Measurements from ENCODE around the gene GSX2. TPM values are rescaled to one million over a fixed set of nuclear protein-coding genes. Genes with fewer than 3 reads are reported as not detected.

The GSX2 gene
- total RNA-seq, 2 experiments from 2014 or later, result not detected

DNA sequence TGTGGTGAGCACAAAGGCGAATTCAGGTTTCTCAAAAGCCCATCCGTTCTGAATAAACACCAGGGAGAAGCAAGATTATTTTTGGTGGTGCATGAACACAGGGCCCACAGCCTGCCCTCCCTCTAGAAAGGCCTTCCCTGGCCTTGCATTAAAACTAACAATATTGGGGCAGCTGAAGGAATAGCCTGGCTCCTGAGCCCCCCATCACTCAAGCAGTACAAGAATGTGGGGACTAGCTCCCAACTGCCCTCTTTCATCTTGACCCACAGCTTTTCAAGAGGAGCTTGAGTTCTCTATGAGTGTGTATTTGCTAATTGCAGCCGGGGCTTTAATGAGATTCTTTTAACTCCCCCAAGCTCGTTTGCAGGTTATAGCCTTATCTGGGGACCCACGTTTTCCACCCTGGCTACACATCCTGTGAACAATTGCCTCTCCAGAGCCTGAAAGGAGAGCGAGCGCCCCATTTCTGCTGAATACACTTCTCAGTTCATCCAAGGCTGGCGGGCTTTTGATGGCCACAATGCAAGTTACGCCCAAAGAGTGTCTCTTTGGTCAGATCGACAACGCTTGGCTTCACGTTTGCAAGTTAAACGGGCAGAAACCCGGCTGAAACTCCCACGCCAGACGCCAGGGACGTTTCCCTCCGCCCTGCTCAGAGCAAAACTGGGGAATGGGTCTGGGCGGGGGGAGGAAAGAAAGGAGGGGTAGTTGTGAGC, 4.7 kb upstream of the GSX2 start:
- H3K36me3 Mint-ChIP-seq (ENCODE audit: low read depth), result no peaks in the 10 kb centered on the region
- H3K27ac Mint-ChIP-seq, result no peak overlapping the region
- H3K4me1 Mint-ChIP-seq, result peaks cover 48% of the 10 kb centered on the region
- no peaks in the 10 kb centered on the region for H3K9me3 Mint-ChIP-seq (ENCODE audit: low read depth)
- H3K4me3 Mint-ChIP-seq, result no peak overlapping the region
- no peak for DNase-seq
- intact Hi-C loops (cut with DNase I, micrococcal nuclease), result loop anchor here in 1 of 2 experiments (10.0 kb wide), 1 partner anchor 170 kb away; no protein-coding TSS in a partner anchor
- POLR2A ChIA-PET, result no interaction called here
- peaks cover 80% of the 10 kb centered on the region for H3K27me3 Mint-ChIP-seq
- CTCF ChIA-PET, result interaction anchor here (1.5 to 2.7 kb wide), 2 partner anchors 29 to 165 kb away, joined by 3 to 10 read pairs; no protein-coding TSS in a partner anchor
- no peak for ATAC-seq

DNA sequence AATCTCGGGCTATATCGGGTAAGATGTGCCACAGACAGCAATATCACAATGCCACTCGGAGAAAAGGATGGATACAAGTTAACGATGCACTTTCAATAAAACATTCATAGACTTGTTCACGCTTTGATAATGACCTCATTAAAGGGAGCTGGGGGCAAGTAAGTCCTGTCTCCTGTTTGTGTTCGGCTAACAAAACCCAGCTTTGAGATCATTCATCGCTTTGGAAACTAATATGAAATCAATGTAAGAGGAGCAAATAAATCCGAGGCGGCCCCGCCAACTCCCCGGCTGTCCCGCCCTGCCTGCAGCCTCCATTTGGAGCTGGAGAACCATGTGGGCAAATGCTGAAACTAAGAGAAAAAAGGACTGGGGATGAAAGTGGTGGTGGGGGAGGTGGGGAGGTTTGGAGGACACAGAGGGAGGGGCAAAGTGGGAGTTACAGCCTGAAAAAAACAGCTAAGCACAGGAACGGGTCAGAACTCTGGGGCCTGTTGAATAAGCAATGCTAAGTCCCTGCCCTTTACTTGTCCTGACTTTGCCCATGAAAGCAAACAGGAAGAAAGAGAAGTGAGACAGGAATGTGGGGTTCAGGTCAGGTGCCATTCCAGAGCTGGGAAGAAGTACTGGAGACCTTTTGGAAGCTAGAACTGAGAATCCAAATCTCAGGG, 3.5 kb upstream of the GSX2 start:
- DNase-seq (no peak), ATAC-seq (no peak)
- H3K27me3 Mint-ChIP-seq, result peaks cover 79% of the 10 kb centered on the region
- no peak overlapping the region for H3K4me3 Mint-ChIP-seq
- intact Hi-C loops (cut with DNase I, micrococcal nuclease), result loop anchor here in 1 of 2 experiments (10.0 kb wide), 1 partner anchor 172 kb away; no protein-coding TSS in a partner anchor
- no peaks in the 10 kb centered on the region for H3K9me3 Mint-ChIP-seq (ENCODE audit: low read depth)
- ChIA-PET POLR2A (no interaction called here), CTCF (interaction anchor here (0.7 to 1.5 kb wide), 3 partner anchors 11 to 454 kb away, joined by 3 read pairs; no protein-coding TSS in a partner anchor)
- no peak overlapping the region for H3K27ac Mint-ChIP-seq
- peaks cover 51% of the 10 kb centered on the region for H3K4me1 Mint-ChIP-seq
- no peaks in the 10 kb centered on the region for H3K36me3 Mint-ChIP-seq (ENCODE audit: low read depth)

DNA sequence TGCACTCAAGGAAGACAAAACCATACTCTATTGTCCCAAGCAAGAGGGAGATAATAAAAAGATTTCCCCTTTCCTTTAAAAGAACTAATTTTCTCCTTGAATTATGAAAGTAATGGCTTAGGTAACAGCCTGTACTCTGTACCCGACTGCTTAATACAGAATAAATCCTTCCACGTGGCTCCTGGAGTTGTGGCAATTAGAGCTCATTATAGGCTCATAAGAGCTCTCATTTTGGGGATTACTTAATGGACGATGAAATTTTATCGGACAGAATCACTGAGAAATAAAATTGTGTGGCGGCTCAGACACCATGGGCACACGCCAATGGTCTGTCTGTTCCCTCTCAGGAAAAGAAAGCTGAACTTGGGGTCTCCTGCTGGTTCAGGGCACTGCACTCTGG, 2.8 kb upstream of the GSX2 start:
- intact Hi-C loops (cut with DNase I, micrococcal nuclease), result loop anchor here in 1 of 2 experiments (10.0 kb wide), 1 partner anchor 172 kb away; no protein-coding TSS in a partner anchor
- POLR2A ChIA-PET, result no interaction called here
- H3K27ac Mint-ChIP-seq, result no peak overlapping the region
- H3K9me3 Mint-ChIP-seq (ENCODE audit: low read depth), result no peaks in the 10 kb centered on the region
- ATAC-seq (no peak), DNase-seq (no peak)
- no peak overlapping the region for H3K4me3 Mint-ChIP-seq
- H3K4me1 Mint-ChIP-seq, result peaks cover 49% of the 10 kb centered on the region
- no peaks in the 10 kb centered on the region for H3K36me3 Mint-ChIP-seq (ENCODE audit: low read depth)
- CTCF ChIA-PET, result interaction anchor here (1.0 to 1.5 kb wide), 2 partner anchors 11 to 30 kb away, joined by 3 read pairs; no protein-coding TSS in a partner anchor
- H3K27me3 Mint-ChIP-seq, result peaks cover 81% of the 10 kb centered on the region

GRCh38 chr4:54098375-54098774, 1.6 kb upstream of the GSX2 start:
- no peak overlapping the region for H3K27ac Mint-ChIP-seq
- peaks cover 84% of the 10 kb centered on the region for H3K27me3 Mint-ChIP-seq
- H3K4me1 Mint-ChIP-seq, result peaks cover 46% of the 10 kb centered on the region
- H3K36me3 Mint-ChIP-seq (ENCODE audit: low read depth), result no peaks in the 10 kb centered on the region
- ATAC-seq (no peak), DNase-seq (no peak)
- ChIA-PET POLR2A (interaction anchor here (0.6 kb wide), 1 partner anchor 181 kb away, joined by 3 read pairs; no protein-coding TSS in a partner anchor), CTCF (interaction anchor here (1.2 to 1.6 kb wide), 2 partner anchors 165 to 169 kb away, joined by 3 to 5 read pairs; no protein-coding TSS in a partner anchor)
- intact Hi-C loops (cut with DNase I, micrococcal nuclease), result loop anchor here in 1 of 2 experiments (10.0 kb wide), 1 partner anchor 174 kb away; no protein-coding TSS in a partner anchor
- H3K4me3 Mint-ChIP-seq, result peak overlapping the region; percentile 38
- no peaks in the 10 kb centered on the region for H3K9me3 Mint-ChIP-seq (ENCODE audit: low read depth)

GRCh38 chr4:54099287-54099747, 646 bp upstream of the GSX2 start:
- Mint-ChIP-seq H3K4me1 (peaks cover 44% of the 10 kb centered on the region), H3K9me3 (ENCODE audit: low read depth) (no peaks in the 10 kb centered on the region), H3K27ac (no peak overlapping the region), H3K27me3 (peaks cover 83% of the 10 kb centered on the region), H3K36me3 (ENCODE audit: low read depth) (no peaks in the 10 kb centered on the region), H3K4me3 (peak overlapping the region; percentile 38)
- DNase-seq (no peak), ATAC-seq (no peak)
- ChIA-PET POLR2A (interaction anchor here (0.6 kb wide), 1 partner anchor 182 kb away, joined by 3 read pairs; no protein-coding TSS in a partner anchor), CTCF (interaction anchor here (1.1 to 1.6 kb wide), 3 partner anchors 9 to 170 kb away, joined by 3 to 5 read pairs (median 4); no protein-coding TSS in a partner anchor)
- intact Hi-C loops (cut with DNase I, micrococcal nuclease), result loop anchor here in 1 of 2 experiments (10.0 kb wide), 1 partner anchor 175 kb away; no protein-coding TSS in a partner anchor

DNA sequence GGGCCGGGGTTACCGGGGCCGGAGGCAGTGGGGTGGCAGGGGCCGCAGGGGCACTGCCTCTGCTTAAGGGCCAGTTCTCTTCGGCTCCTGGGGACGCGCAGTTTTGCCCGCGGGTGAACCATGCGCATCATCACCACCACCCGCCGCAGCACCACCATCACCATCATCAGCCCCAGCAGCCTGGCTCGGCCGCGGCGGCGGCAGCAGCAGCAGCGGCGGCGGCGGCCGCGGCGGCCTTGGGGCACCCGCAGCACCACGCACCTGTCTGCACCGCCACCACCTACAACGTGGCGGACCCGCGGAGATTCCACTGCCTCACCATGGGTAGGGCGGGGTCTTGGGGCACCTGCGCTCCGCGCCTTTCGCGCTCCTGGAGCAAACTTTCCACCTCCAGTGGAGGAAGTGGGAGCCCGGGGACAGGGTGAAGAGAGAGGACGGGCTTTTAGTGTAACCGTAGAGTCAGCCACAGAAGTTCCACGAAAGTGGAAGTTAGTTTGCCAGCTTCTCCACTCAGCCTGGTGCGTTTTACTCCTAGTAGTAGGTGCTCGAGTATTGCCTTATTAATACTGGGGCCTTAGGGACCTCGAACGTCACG, 729 bp downstream of the GSX2 start:
- intact Hi-C loops (cut with DNase I, micrococcal nuclease), result loop anchor here in 1 of 2 experiments (1.0 kb wide), 1 partner anchor 8 kb away; no protein-coding TSS in a partner anchor

GRCh38 chr4:54101190-54102041, 1.5 kb downstream of the GSX2 start:
- H3K27ac Mint-ChIP-seq, result no peak overlapping the region
- H3K27me3 Mint-ChIP-seq, result peaks cover 80% of the 10 kb centered on the region
- no peaks in the 10 kb centered on the region for H3K36me3 Mint-ChIP-seq (ENCODE audit: low read depth)
- peak; percentile 18 for DNase-seq
- peak; percentile 8 for ATAC-seq
- intact Hi-C loops (cut with DNase I, micrococcal nuclease), result loop anchor here (1.0 kb wide), 2 partner anchors 9 to 128 kb away; partner anchors contain the start of gene PDGFRA (in 1 of the 2)
- peaks cover 45% of the 10 kb centered on the region for H3K4me1 Mint-ChIP-seq
- H3K4me3 Mint-ChIP-seq, result peak overlapping the region; percentile 32
- ChIA-PET POLR2A (no interaction called here), CTCF (no interaction called here)
- no peaks in the 10 kb centered on the region for H3K9me3 Mint-ChIP-seq (ENCODE audit: low read depth)

More for the DNA sequence above, 729 bp downstream of the GSX2 start:
- ATAC-seq (peak; percentile 33), DNase-seq (peak; percentile 34)
- Mint-ChIP-seq H3K4me1 (peaks cover 50% of the 10 kb centered on the region), H3K4me3 (peak overlapping the region; percentile 32), H3K36me3 (ENCODE audit: low read depth) (no peaks in the 10 kb centered on the region), H3K9me3 (ENCODE audit: low read depth) (no peaks in the 10 kb centered on the region), H3K27ac (no peak overlapping the region), H3K27me3 (peaks cover 82% of the 10 kb centered on the region)
- ChIA-PET CTCF (no interaction called here), POLR2A (no interaction called here)

GRCh38 chr4:54102531-54103106, 2.7 kb downstream of the GSX2 start:
- CTCF ChIA-PET, result interaction anchor here (1.2 to 1.4 kb wide), 2 partner anchors 130 to 132 kb away, joined by 3 read pairs; no protein-coding TSS in a partner anchor
- no peak overlapping the region for H3K27ac Mint-ChIP-seq
- H3K9me3 Mint-ChIP-seq (ENCODE audit: low read depth), result no peaks in the 10 kb centered on the region
- ATAC-seq, result no peak
- intact Hi-C loops (cut with DNase I, micrococcal nuclease), result loop anchor here (1.0 kb wide), 3 partner anchors 10 to 129 kb away; partner anchors contain the start of gene PDGFRA (in 1 of the 2)
- no peak for DNase-seq
- no peaks in the 10 kb centered on the region for H3K36me3 Mint-ChIP-seq (ENCODE audit: low read depth)
- POLR2A ChIA-PET, result no interaction called here
- peaks cover 43% of the 10 kb centered on the region for H3K4me1 Mint-ChIP-seq
- peaks cover 78% of the 10 kb centered on the region for H3K27me3 Mint-ChIP-seq
- no peak overlapping the region for H3K4me3 Mint-ChIP-seq

- Mint-ChIP-seq H3K27ac (peak overlapping the region; percentile 48), H3K4me3 (no peak overlapping the region), H3K9me3 (ENCODE audit: low read depth) (no peaks in the 10 kb centered on the region), H3K27me3 (peaks cover 77% of the 10 kb centered on the region), H3K36me3 (ENCODE audit: low read depth) (no peaks in the 10 kb centered on the region), H3K4me1 (peaks cover 47% of the 10 kb centered on the region)
- ATAC-seq (no peak), DNase-seq (no peak)
- ChIA-PET POLR2A (no interaction called here), CTCF (interaction anchor here (1.1 to 1.4 kb wide), 3 partner anchors 129 to 195 kb away, joined by 3 read pairs; no protein-coding TSS in a partner anchor)
- intact Hi-C loops (cut with DNase I, micrococcal nuclease), result loop anchor here in 1 of 2 experiments (1.0 kb wide), 1 partner anchor 128 kb away; no protein-coding TSS in a partner anchor
Measured at GRCh38 chr4:54103190-54103574, 3.2 kb downstream of the GSX2 start.

- H3K9me3 Mint-ChIP-seq (ENCODE audit: low read depth), result no peaks in the 10 kb centered on the region
- ChIA-PET POLR2A (no interaction called here), CTCF (no interaction called here)
- no peak for ATAC-seq
- no peaks in the 10 kb centered on the region for H3K36me3 Mint-ChIP-seq (ENCODE audit: low read depth)
- peaks cover 47% of the 10 kb centered on the region for H3K4me1 Mint-ChIP-seq
- H3K27me3 Mint-ChIP-seq, result peaks cover 77% of the 10 kb centered on the region
- intact Hi-C loops (cut with DNase I, micrococcal nuclease), result no loop called here
- no peak for DNase-seq
- no peak overlapping the region for H3K4me3 Mint-ChIP-seq
- no peak overlapping the region for H3K27ac Mint-ChIP-seq
Measured at GRCh38 chr4:54104907-54105306, 4.9 kb downstream of the GSX2 start.

All from activated CD4-positive, alpha-beta T cell treated with anti-CD3 and anti-CD28 coated beads for 36 hours (primary cell).